Measurements from ENCODE around the gene MRPL23.

GRCh38 chr11:1916132-1916985, 30.8 kb upstream of the MRPL23 start:
- TF ChIP-seq CTCF (IDR thresholded peaks at IDR 0.05) (no peak), POLR2A (IDR thresholded peaks at IDR 0.05) (peak in 1 of 2 donors; percentile 18)

All from adrenal gland (tissue), 5 donors.